Calu3 (cell line): ENCODE results near the gene CCDC32. TPM values are rescaled to one million over a fixed set of nuclear protein-coding genes. Genes with fewer than 3 reads are reported as not detected.

Experiments used
- BruUV-seq: library from RNA; stranded (reverse); fragments of 400-500 nt; replicated peaks from 2 replicates; lab custom pipeline; 2021; lab: Mats Ljungman, UMichigan
- CTCF ChIA-PET: fragments of 300-600 bp; sonication (Branson Sonifier 250); formaldehyde crosslinking; loops from one replicate; lab custom pipeline; 2022; ENCODE audit warnings: antibody characterized with exemption; lab: Charles Lee
- DNase-seq: peaks from one replicate; pipeline ENCODE4 v3.0.0; 2022
- H3K27ac Mint-ChIP-seq: one replicate; pipeline ENCODE4 v1.8.0; 2022; ENCODE audit warnings: mixed read lengths; ENCODE audit not compliant: unreplicated experiment
- H3K27me3 Mint-ChIP-seq: one replicate; pipeline ENCODE4 v1.8.0; 2022; ENCODE audit warnings: mixed read lengths; ENCODE audit not compliant: unreplicated experiment
- H3K36me3 Mint-ChIP-seq: one replicate; pipeline ENCODE4 v1.8.0; 2022; ENCODE audit warnings: mild to moderate bottlenecking, moderate library complexity, mixed read lengths; ENCODE audit not compliant: insufficient read depth, unreplicated experiment
- H3K4me1 Mint-ChIP-seq: one replicate; pipeline ENCODE4 v1.8.0; 2022; ENCODE audit warnings: mild to moderate bottlenecking, low read depth, mixed read lengths; ENCODE audit not compliant: unreplicated experiment
- H3K4me3 Mint-ChIP-seq: one replicate; pipeline ENCODE4 v1.8.0; 2022; ENCODE audit warnings: mild to moderate bottlenecking, low read depth, moderate library complexity, mixed read lengths; ENCODE audit not compliant: unreplicated experiment
- H3K9me3 Mint-ChIP-seq: one replicate; pipeline ENCODE4 v1.8.0; 2022; ENCODE audit warnings: low read depth, mixed read lengths; ENCODE audit not compliant: unreplicated experiment
- CTCF ChIP-seq: fragments of 200-600 bp; IDR thresholded peaks from one replicate; pipeline ENCODE4 v1.8.0; 2022; ENCODE audit warnings: antibody characterized with exemption; ENCODE audit not compliant: unreplicated experiment
- intact Hi-C: fragments of 100-400 bp; cut with micrococcal nuclease; formaldehyde crosslinking; loops from one replicate; pipeline ENCODE4 v1.10.0; 2022; ENCODE audit not compliant: unreplicated experiment
- total RNA-seq: library from RNA; stranded (reverse); gene quantifications from 2 replicates; pipeline ENCODE4 v1.2.3, GENCODE V29; 2022

CCDC32 gene
- total RNA-seq, 1 experiment from 2014 or later: 13.6 TPM

- no TSS peak for BruUV-seq
- H3K4me3 Mint-ChIP-seq: peak overlapping the region; percentile 97
These were observed 30.4 kb upstream of the CCDC32 start for GRCh38 chr15:40595219-40595618.

GRCh38 chr15:40594429-40594836 is 29.6 kb upstream of the CCDC32 start:
- intact Hi-C loops: no loop called here
- Mint-ChIP-seq H3K36me3 (peaks cover 23% of the 10 kb centered on the region), H3K9me3 (no peaks in the 10 kb centered on the region), H3K4me3 (peak overlapping the region; percentile 97), H3K27me3 (no peaks in the 10 kb centered on the region), H3K4me1 (peaks cover 17% of the 10 kb centered on the region), H3K27ac (peak overlapping the region; percentile 99)
- DNase-seq: peak; percentile 48
- no peak for TF ChIP-seq CTCF
- CTCF ChIA-PET: no interaction called here
- no TSS peak for BruUV-seq

More at GRCh38 chr15:40595219-40595618, 30.4 kb upstream of the CCDC32 start:
- H3K36me3 Mint-ChIP-seq: peaks cover 17% of the 10 kb centered on the region
- no peaks in the 10 kb centered on the region for H3K27me3 Mint-ChIP-seq
- intact Hi-C loops: no loop called here
- H3K9me3 Mint-ChIP-seq: no peaks in the 10 kb centered on the region
- DNase-seq: no peak
- CTCF ChIA-PET: no interaction called here
- H3K4me1 Mint-ChIP-seq: peaks cover 9% of the 10 kb centered on the region
- H3K27ac Mint-ChIP-seq: no peak overlapping the region
- TF ChIP-seq CTCF: no peak

GRCh38 chr15:40593588-40594428 is 29.0 kb upstream of the CCDC32 start, which contains the start of gene KNL1:
Gene KNL1, plus strand, starts transcription at chr15:40594249. Its CDS starts 8,683 bp downstream, at chr15:40602932.
- H3K4me1 Mint-ChIP-seq: peaks cover 20% of the 10 kb centered on the region
- peak within 1 kb of the TSS; percentile 99 for H3K27ac Mint-ChIP-seq
- intact Hi-C loops: no loop called here
- no peak for TF ChIP-seq CTCF
- CTCF ChIA-PET: interaction anchor here (0.6 kb wide), 1 partner anchor 74 kb away, joined by 3 read pairs; no protein-coding TSS in a partner anchor
- BruUV-seq: no TSS peak
- H3K4me3 Mint-ChIP-seq: peak within 1 kb of the TSS; percentile 97
- peaks cover 23% of the 10 kb centered on the region for H3K36me3 Mint-ChIP-seq
- peak; percentile 84 for DNase-seq
- H3K9me3 Mint-ChIP-seq: no peaks in the 10 kb centered on the region
- no peaks in the 10 kb centered on the region for H3K27me3 Mint-ChIP-seq

GRCh38 chr15:40593165-40593564 is 28.3 kb upstream of the CCDC32 start:
- Mint-ChIP-seq H3K27me3 (no peaks in the 10 kb centered on the region), H3K36me3 (peaks cover 23% of the 10 kb centered on the region), H3K9me3 (no peaks in the 10 kb centered on the region), H3K4me1 (peaks cover 20% of the 10 kb centered on the region), H3K4me3 (no peak overlapping the region), H3K27ac (no peak overlapping the region)
- TF ChIP-seq CTCF: no peak
- no TSS peak for BruUV-seq
- CTCF ChIA-PET: interaction anchor here (0.6 kb wide), 1 partner anchor 73 kb away, joined by 3 read pairs; no protein-coding TSS in a partner anchor
- intact Hi-C loops: no loop called here
- DNase-seq: no peak
